H9 (cell line): Measurements from ENCODE around the gene MLLT3. TPM values are rescaled to one million over a fixed set of nuclear protein-coding genes. Genes with fewer than 3 reads are reported as not detected.

ENCODE experiments used
- DNase-seq: peaks from one replicate; pipeline ENCODE4 v3.0.0-alpha.2; 2017
- H2AFZ ChIP-seq: one replicate; pipeline ENCODE4 v1.6.1; 2013; ENCODE audit warnings: mild to moderate bottlenecking, low read length, control low read depth, moderate library complexity
- H2AK5ac ChIP-seq: 2 replicates; pipeline ENCODE4 v1.6.1; 2013; ENCODE audit warnings: low read length, control low read depth, mixed read lengths; ENCODE audit not compliant: insufficient read length
- H2BK120ac ChIP-seq: one replicate; pipeline ENCODE4 v1.6.1; 2013; ENCODE audit warnings: low read depth, mild to moderate bottlenecking, low read length, control low read depth, inconsistent platforms; ENCODE audit not compliant: poor library complexity, severe bottlenecking
- H2BK12ac ChIP-seq: 2 replicates; pipeline ENCODE4 v1.6.1; 2013; ENCODE audit warnings: low read length, control low read depth, mixed read lengths, low read depth; ENCODE audit not compliant: insufficient read length
- H2BK15ac ChIP-seq: 2 replicates; pipeline ENCODE4 v1.6.1; 2013; ENCODE audit warnings: low read depth, low read length, control low read depth
- H2BK20ac ChIP-seq: one replicate; pipeline ENCODE4 v1.6.1; 2013; ENCODE audit warnings: low read depth, mild to moderate bottlenecking, low read length, control low read depth, inconsistent platforms; ENCODE audit not compliant: poor library complexity, severe bottlenecking
- H2BK5ac ChIP-seq: 2 replicates; pipeline ENCODE4 v1.6.1; 2013; ENCODE audit warnings: low read length, control low read depth, mixed read lengths; ENCODE audit not compliant: insufficient read length
- H3K14ac ChIP-seq: 2 replicates; pipeline ENCODE4 v1.6.1; 2013; ENCODE audit warnings: low read length, control low read depth; ENCODE audit not compliant: insufficient read depth
- H3K18ac ChIP-seq: 2 replicates; pipeline ENCODE4 v1.6.1; 2013; ENCODE audit warnings: low read depth, mild to moderate bottlenecking, mixed read lengths, low read length, control low read depth; ENCODE audit not compliant: insufficient read length
- H3K23ac ChIP-seq: 2 replicates; pipeline ENCODE4 v1.6.1; 2013; ENCODE audit warnings: low read length, control low read depth, mixed read lengths, low read depth; ENCODE audit not compliant: insufficient read length
- H3K23me2 ChIP-seq: 2 replicates; pipeline ENCODE4 v1.6.1; 2013; ENCODE audit warnings: low read depth, mild to moderate bottlenecking, mixed read lengths, low read length, control low read depth; ENCODE audit not compliant: insufficient read length, poor library complexity, severe bottlenecking
- H3K27ac ChIP-seq: 2 replicates; pipeline ENCODE4 v1.5.1; 2013; ENCODE audit warnings: low read length, control low read depth, mixed read lengths, low read depth; ENCODE audit not compliant: insufficient read length
- H3K27me3 ChIP-seq: 2 replicates; pipeline ENCODE4 v1.6.1; 2013; ENCODE audit warnings: low read length, control low read depth, inconsistent platforms; ENCODE audit not compliant: insufficient read depth
- H3K4ac ChIP-seq: 2 replicates; pipeline ENCODE4 v1.6.1; 2013; ENCODE audit warnings: low read depth, mild to moderate bottlenecking, control low read depth, inconsistent platforms, low read length, moderate library complexity
- H3K4me1 ChIP-seq: 2 replicates; pipeline ENCODE4 v1.6.1; 2013; ENCODE audit warnings: low read length, control low read depth, inconsistent platforms; ENCODE audit not compliant: insufficient read depth
- H3K4me2 ChIP-seq: 2 replicates; pipeline ENCODE4 v1.6.1; 2013; ENCODE audit warnings: low read length, control low read depth, mixed read lengths; ENCODE audit not compliant: insufficient read length, insufficient read depth
- H3K56ac ChIP-seq: 2 replicates; pipeline ENCODE4 v1.6.1; 2013; ENCODE audit warnings: low read depth, mild to moderate bottlenecking, mixed read lengths, low read length, control low read depth; ENCODE audit not compliant: insufficient read length
- H3K79me1 ChIP-seq: 2 replicates; pipeline ENCODE4 v1.6.1; 2013; ENCODE audit warnings: low read depth, mild to moderate bottlenecking, moderate library complexity, low read length, control low read depth, inconsistent platforms; ENCODE audit not compliant: insufficient read depth, poor library complexity, severe bottlenecking
- H3K79me2 ChIP-seq: 2 replicates; pipeline ENCODE4 v1.6.1; 2013; ENCODE audit warnings: low read length, control low read depth, inconsistent platforms; ENCODE audit not compliant: insufficient read depth
- H3K9ac ChIP-seq: 2 replicates; pipeline ENCODE4 v1.6.1; 2013; ENCODE audit warnings: low read length, control low read depth, mixed read lengths; ENCODE audit not compliant: insufficient read length; ENCODE audit errors: extremely low read depth
- H3K9me3 ChIP-seq: one replicate; pipeline ENCODE4 v1.6.1; 2013; ENCODE audit warnings: low read depth, low read length, inconsistent platforms; ENCODE audit not compliant: control insufficient read depth
- H3T11ph ChIP-seq: one replicate; pipeline ENCODE4 v1.6.1; 2013; ENCODE audit warnings: mild to moderate bottlenecking, low read length, control low read depth, inconsistent platforms
- H4K20me1 ChIP-seq: one replicate; pipeline ENCODE4 v1.6.1; 2013; ENCODE audit not compliant: control insufficient read depth, insufficient read length, insufficient read depth
- H4K5ac ChIP-seq: 2 replicates; pipeline ENCODE4 v1.6.1; 2013; ENCODE audit warnings: low read depth, mild to moderate bottlenecking, mixed read lengths, low read length, control low read depth; ENCODE audit not compliant: insufficient read length
- H4K8ac ChIP-seq: replicated peaks from 2 replicates; pipeline ENCODE4 v1.6.1; 2013; ENCODE audit warnings: low read length, control low read depth, mixed read lengths, low read depth; ENCODE audit not compliant: insufficient read length
- H4K91ac ChIP-seq: 2 replicates; pipeline ENCODE4 v1.6.1; 2013; ENCODE audit warnings: low read depth, mild to moderate bottlenecking, moderate library complexity, mixed read lengths, low read length, control low read depth; ENCODE audit not compliant: insufficient read length
- H3K27ac Mint-ChIP-seq, 3 experiments: 2 replicates in 2 of 3; 3 replicates in 1 of 3; pipeline ENCODE4 v1.8.0; 2020 to 2021; ENCODE audit warnings: mixed read lengths in 3 of 3, mild to moderate bottlenecking in 1 of 3, moderate library complexity in 1 of 3
- H3K27me3 Mint-ChIP-seq: 2 replicates; pipeline ENCODE4 v1.8.0; 2021; ENCODE audit warnings: low read depth, mild to moderate bottlenecking, moderate library complexity, mixed read lengths
- H3K36me3 Mint-ChIP-seq, 3 experiments: 2 replicates in 2 of 3; 3 replicates in 1 of 3; pipeline ENCODE4 v1.8.0; 2020 to 2021; ENCODE audit warnings: low read depth in 3 of 3, mixed read lengths in 3 of 3; ENCODE audit not compliant: insufficient read depth in 1 of 3
- H3K4me1 Mint-ChIP-seq, 2 experiments: 2 replicates each; pipeline ENCODE4 v1.8.0; 2020; ENCODE audit warnings: mixed read lengths in 2 of 2
- H3K4me3 Mint-ChIP-seq, 2 experiments: 2 replicates in 1 of 2; 3 replicates in 1 of 2; pipeline ENCODE4 v1.8.0; 2020 to 2021; ENCODE audit warnings: mild to moderate bottlenecking in 2 of 2, mixed read lengths in 2 of 2, moderate library complexity in 1 of 2
- H3K9me3 Mint-ChIP-seq, 2 experiments: 2 replicates in 1 of 2; 3 replicates in 1 of 2; pipeline ENCODE4 v1.8.0; 2020; ENCODE audit warnings: mild to moderate bottlenecking in 2 of 2, mixed read lengths in 2 of 2, moderate library complexity in 1 of 2
- whole genome bisulfite sequencing: extraction: QIAGEN DNeasy Blood & Tissue Kit; methylation state at CpG from one replicate; pipeline ENCODE4 v1.1.7; 2013; ENCODE audit warnings: missing lambda C conversion rate, low lambda C conversion rate, mixed read lengths; ENCODE audit not compliant: insufficient read length; ENCODE audit errors: extremely low coverage; 5-methylcytosine and 5-hydroxymethylcytosine counted together
- total RNA-seq: library from RNA; stranded (reverse); gene quantifications from 2 replicates; pipeline ENCODE4 v1.2.1, GENCODE V29; 2021
- TF ChIP-seq, protein P1 (sequence below): fragments of 200-600 bp; sonication (generic); conservative IDR thresholded peaks from 3 replicates; pipeline ENCODE4 v1.8.0; 2021; ENCODE audit warnings: antibody characterized with exemption, mild to moderate bottlenecking

Gene MLLT3
- total RNA-seq, 1 experiment from 2014 or later: 3.9 TPM

DNA sequence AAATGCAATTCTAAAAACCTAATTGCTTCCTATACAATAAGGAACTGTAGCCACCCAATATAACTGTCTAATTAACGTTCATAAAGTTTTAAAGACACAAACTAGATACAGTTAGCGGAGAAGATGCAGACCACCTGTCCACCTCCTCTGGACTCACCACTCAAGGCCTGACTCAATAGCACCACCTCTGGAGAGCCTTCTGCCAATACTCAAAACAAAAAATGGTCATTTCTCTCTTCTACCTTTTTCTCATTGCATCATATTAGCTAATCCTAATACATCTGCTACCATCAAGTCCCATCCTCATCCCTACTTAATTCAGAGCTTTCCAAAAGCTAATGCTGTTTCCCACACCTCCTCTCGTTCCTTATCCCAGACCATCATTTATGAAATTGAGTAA, 159.9 kb downstream of the MLLT3 start:
- Histone ChIP-seq H2BK15ac (no peak overlapping the region), H3K4me2 (no peak overlapping the region), H3K4me1 (no peaks in the 10 kb centered on the region), H2AFZ (no peak overlapping the region), H3K23me2 (no peaks in the 10 kb centered on the region), H3K27me3 (no peaks in the 10 kb centered on the region), H3K56ac (no peak overlapping the region), H2BK120ac (no peak overlapping the region), H3K4ac (no peak overlapping the region), H3K27ac (no peak overlapping the region), H3K9ac (no peak overlapping the region), H3K9me3 (no peaks in the 10 kb centered on the region), H4K5ac (no peak overlapping the region), H2BK5ac (no peak overlapping the region), H3K79me2 (no peaks in the 10 kb centered on the region), H4K20me1 (no peaks in the 10 kb centered on the region), H3K18ac (no peak overlapping the region), H3K23ac (no peak overlapping the region), H3K79me1 (no peaks in the 10 kb centered on the region), H2BK12ac (no peak overlapping the region), H2AK5ac (no peak overlapping the region), H4K91ac (no peak overlapping the region), H2BK20ac (no peak overlapping the region), H3K14ac (no peak overlapping the region), H3T11ph (no peak overlapping the region), H4K8ac (no peak overlapping the region)
- no peaks in the 10 kb centered on the region for H3K27me3 Mint-ChIP-seq
- TF ChIP-seq, protein P1, sequence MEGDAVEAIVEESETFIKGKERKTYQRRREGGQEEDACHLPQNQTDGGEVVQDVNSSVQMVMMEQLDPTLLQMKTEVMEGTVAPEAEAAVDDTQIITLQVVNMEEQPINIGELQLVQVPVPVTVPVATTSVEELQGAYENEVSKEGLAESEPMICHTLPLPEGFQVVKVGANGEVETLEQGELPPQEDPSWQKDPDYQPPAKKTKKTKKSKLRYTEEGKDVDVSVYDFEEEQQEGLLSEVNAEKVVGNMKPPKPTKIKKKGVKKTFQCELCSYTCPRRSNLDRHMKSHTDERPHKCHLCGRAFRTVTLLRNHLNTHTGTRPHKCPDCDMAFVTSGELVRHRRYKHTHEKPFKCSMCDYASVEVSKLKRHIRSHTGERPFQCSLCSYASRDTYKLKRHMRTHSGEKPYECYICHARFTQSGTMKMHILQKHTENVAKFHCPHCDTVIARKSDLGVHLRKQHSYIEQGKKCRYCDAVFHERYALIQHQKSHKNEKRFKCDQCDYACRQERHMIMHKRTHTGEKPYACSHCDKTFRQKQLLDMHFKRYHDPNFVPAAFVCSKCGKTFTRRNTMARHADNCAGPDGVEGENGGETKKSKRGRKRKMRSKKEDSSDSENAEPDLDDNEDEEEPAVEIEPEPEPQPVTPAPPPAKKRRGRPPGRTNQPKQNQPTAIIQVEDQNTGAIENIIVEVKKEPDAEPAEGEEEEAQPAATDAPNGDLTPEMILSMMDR: peak; percentile 65
- H3K36me3 Mint-ChIP-seq: no peaks in the 10 kb centered on the region; a peak in 1 of 7 replicates
- no peak for DNase-seq
- no peaks in the 10 kb centered on the region for H3K9me3 Mint-ChIP-seq
- H3K4me3 Mint-ChIP-seq: no peak overlapping the region
- 0 out of 7 replicates have a peak overlapping the region, but pooled peaks of 1 of the 3 experiments have one; percentile 1 for H3K27ac Mint-ChIP-seq
- WGBS: no CpG with 5 or more reads among the region's 3 CpGs
- H3K4me1 Mint-ChIP-seq: no peaks in the 10 kb centered on the region
